HepG2 (cell line): Measurements from ENCODE around the gene IRF6. TPM values are rescaled to one million over a fixed set of nuclear protein-coding genes. Genes with fewer than 3 reads are reported as not detected.
A peak's percentile ranks its signal among the peaks of the same experiment; 100 is the strongest.

Experiments used
- ARID5B ChIP-seq: IDR thresholded peaks from 2 replicates; pipeline ENCODE4 v1.4.0; 2020; ENCODE audit warnings: mild to moderate bottlenecking, missing genetic modification reagents
- ATM ChIP-seq: fragments of 450-650 bp; IDR thresholded peaks from 2 replicates; pipeline ENCODE4 v1.7.1; 2017; ENCODE audit warnings: mild to moderate bottlenecking, borderline replicate concordance
- CHCHD3 ChIP-seq: sonication (generic); formaldehyde crosslinking; IDR thresholded peaks from 2 replicates; pipeline ENCODE4 v1.8.0; 2022; ENCODE audit warnings: mild to moderate bottlenecking, missing genetic modification reagents, moderate library complexity
- ELF3 ChIP-seq: IDR thresholded peaks from 2 replicates; pipeline ENCODE4 v1.6.1; 2016; ENCODE audit warnings: missing genetic modification reagents, missing compliant biosample characterization
- GFI1 ChIP-seq: sonication (generic); formaldehyde crosslinking; IDR thresholded peaks from 2 replicates; pipeline ENCODE4 v1.5.0; 2020; ENCODE audit warnings: missing genetic modification reagents, mild to moderate bottlenecking, borderline replicate concordance
- JUNB ChIP-seq: sonication (generic); formaldehyde crosslinking; IDR thresholded peaks from 2 replicates; pipeline ENCODE4 v1.8.0; 2022; ENCODE audit warnings: missing genetic modification reagents, mild to moderate bottlenecking, borderline replicate concordance
- MAFG ChIP-seq: sonication (generic); formaldehyde crosslinking; IDR thresholded peaks from 2 replicates; pipeline ENCODE4 v1.5.1; 2020; ENCODE audit warnings: mild to moderate bottlenecking, missing genetic modification reagents
- MEF2D ChIP-seq: sonication (generic); formaldehyde crosslinking; IDR thresholded peaks from 2 replicates; pipeline ENCODE4 v1.5.1; 2020; ENCODE audit warnings: mild to moderate bottlenecking, missing genetic modification reagents
- MIER3 ChIP-seq: IDR thresholded peaks from 2 replicates; pipeline ENCODE4 v1.6.1; 2016; ENCODE audit warnings: missing compliant biosample characterization, borderline replicate concordance
- MXI1 ChIP-seq: IDR thresholded peaks from 3 replicates; pipeline ENCODE4 v1.6.1; 2012; ENCODE audit warnings: low read depth, low read length, inconsistent platforms, borderline replicate concordance
- TARDBP ChIP-seq: sonication (generic); formaldehyde crosslinking; IDR thresholded peaks from 2 replicates; pipeline ENCODE4 v1.8.0; 2022; ENCODE audit warnings: mild to moderate bottlenecking, missing genetic modification reagents
- TFDP1 ChIP-seq: IDR thresholded peaks from 2 replicates; pipeline ENCODE4 v1.6.1; 2016; ENCODE audit warnings: missing compliant biosample characterization, missing genetic modification reagents, borderline replicate concordance
- TFDP2 ChIP-seq: sonication (generic); formaldehyde crosslinking; IDR thresholded peaks from 2 replicates; pipeline ENCODE4 v1.4.0; 2020; ENCODE audit warnings: missing genetic modification reagents
- TGIF2 ChIP-seq: IDR thresholded peaks from 2 replicates; pipeline ENCODE4 v1.6.1; 2016; ENCODE audit warnings: control low read depth, missing compliant biosample characterization
- YEATS4 ChIP-seq: sonication (generic); formaldehyde crosslinking; IDR thresholded peaks from 2 replicates; pipeline ENCODE4 v1.4.0; 2020; ENCODE audit warnings: missing genetic modification reagents, borderline replicate concordance
- ZBTB7B ChIP-seq: sonication (generic); formaldehyde crosslinking; IDR thresholded peaks from 2 replicates; pipeline ENCODE4 v1.4.0; 2020; ENCODE audit warnings: missing genetic modification reagents
- ZFP62 ChIP-seq: sonication (generic); formaldehyde crosslinking; IDR thresholded peaks from 2 replicates; pipeline ENCODE4 v1.4.0; 2020; ENCODE audit warnings: missing genetic modification reagents
- ZMAT5 ChIP-seq: sonication (generic); formaldehyde crosslinking; IDR thresholded peaks from 2 replicates; pipeline ENCODE4 v1.5.0; 2020; ENCODE audit warnings: mild to moderate bottlenecking, low read depth, missing genetic modification reagents, borderline replicate concordance
- ZNF12 ChIP-seq: sonication (generic); formaldehyde crosslinking; IDR thresholded peaks from 2 replicates; pipeline ENCODE4 v1.5.0; 2020; ENCODE audit warnings: missing genetic modification reagents
- ZNF274 ChIP-seq: sonication (generic); formaldehyde crosslinking; IDR thresholded peaks from 2 replicates; pipeline ENCODE4 v1.5.1; 2020; ENCODE audit warnings: mild to moderate bottlenecking, missing genetic modification reagents
- ZNF552 ChIP-seq: sonication (generic); formaldehyde crosslinking; IDR thresholded peaks from 2 replicates; pipeline ENCODE4 v1.9.0; 2022; ENCODE audit warnings: missing genetic modification reagents, mild to moderate bottlenecking, borderline replicate concordance
- ZNF556 ChIP-seq: sonication (generic); formaldehyde crosslinking; IDR thresholded peaks from 2 replicates; pipeline ENCODE4 v1.4.0; 2020; ENCODE audit warnings: mild to moderate bottlenecking, missing genetic modification reagents, borderline replicate concordance
- ZNF562 ChIP-seq: sonication (generic); formaldehyde crosslinking; IDR thresholded peaks from 2 replicates; pipeline ENCODE4 v1.8.0; 2022; ENCODE audit warnings: missing genetic modification reagents, borderline replicate concordance
- ZNF75D ChIP-seq: sonication (generic); formaldehyde crosslinking; IDR thresholded peaks from 2 replicates; pipeline ENCODE4 v1.8.1; 2023; ENCODE audit warnings: missing genetic modification reagents, mild to moderate bottlenecking, borderline replicate concordance
- polyA plus RNA-seq, 8 experiments: library from polyadenylated mRNA; depleted of rRNA in 3 of 8; stranded (reverse) in 7 of 8; unstranded in 1 of 8; fragments of >200 nt; fragmentation: Illumina TruSeq in 4 of 8; extraction: Trizol in 4 of 8; gene quantifications; 2 replicates each; pipeline versions ENCODE4 v1.2.1 to v1.2.3, GENCODE V29; 2011 to 2016; ENCODE audit warnings: low read depth in 4 of 8, missing spikeins in 1 of 8, mixed read lengths in 1 of 8; ENCODE audit not compliant: insufficient read depth in 1 of 8
- total RNA-seq, 5 experiments: library from RNA; depleted of rRNA; stranded (reverse); fragments of >200 nt; fragmentation: Illumina TruSeq; extraction: Trizol; gene quantifications; 2 replicates each; pipeline ENCODE4 v1.2.3, GENCODE V29; 2016; ENCODE audit warnings: low read depth in 1 of 5

IRF6 gene
- total and polyA plus RNA-seq, 2 of the 13 experiments (the other 11 are each of a cell fraction or from before 2014, with no cell fraction given), result 0.02 TPM; not detected in 1

GRCh38 chr1:209784265-209785169 lies 21.4 kb downstream of the IRF6 start, which contains the start of gene C1orf74 (continued):
- TF ChIP-seq TFDP1 (CRISPR knock-in tag), result peak; percentile 79; the same call in 1 of the 2 replicates
- TF ChIP-seq CHCHD3, result no peak
- TF ChIP-seq ZMAT5 (CRISPR knock-in tag), result no peak
- peak; percentile 64; the same call in 1 of the 2 replicates for TF ChIP-seq TARDBP (CRISPR knock-in tag)
- TF ChIP-seq ZNF552 (CRISPR knock-in tag), result no peak
- TF ChIP-seq MIER3 (CRISPR knock-in tag), result 0 out of 2 replicates have a peak, but pooled peaks have one; percentile 34
- no peak for TF ChIP-seq TGIF2
- no peak for TF ChIP-seq JUNB (CRISPR knock-in tag)
- TF ChIP-seq ZNF556 (CRISPR knock-in tag), result no peak
- TF ChIP-seq ARID5B, result 0 out of 2 replicates have a peak, but pooled peaks have one; percentile 14
- no peak for TF ChIP-seq MEF2D (CRISPR knock-in tag)
- TF ChIP-seq ZBTB7B (CRISPR knock-in tag), result 0 out of 2 replicates have a peak, but pooled peaks have one; percentile 20
- TF ChIP-seq TFDP2 (CRISPR knock-in tag), result peak; percentile 80
- TF ChIP-seq ZNF12 (CRISPR knock-in tag), result no peak
- TF ChIP-seq YEATS4 (CRISPR knock-in tag), result no peak
- no peak for TF ChIP-seq GFI1
- TF ChIP-seq ZFP62 (CRISPR knock-in tag), result no peak
- TF ChIP-seq ZNF75D (CRISPR knock-in tag), result no peak
- TF ChIP-seq ZNF274 (CRISPR knock-in tag), result no peak
- peak; percentile 51; the same call in 1 of the 2 replicates for TF ChIP-seq ELF3 (CRISPR knock-in tag)
- no peak for TF ChIP-seq ZNF562 (CRISPR knock-in tag)
- TF ChIP-seq MXI1, result peak; percentile 14; the same call in 1 of the 3 replicates
- TF ChIP-seq MAFG, result no peak
- no peak for TF ChIP-seq ATM
